IPS-18a (cell line): ENCODE measurements around the gene RPS6KA2.
"Not testable (repeated sequence)": the region's sequence is repeated elsewhere in the genome, so short reads cannot be mapped to it uniquely, and the experiment has no call there.

Experiments
- H3K27ac ChIP-seq: one replicate; pipeline ENCODE4 v1.5.1; 2013; ENCODE audit warnings: low read length
- H3K27me3 ChIP-seq: one replicate; pipeline ENCODE4 v1.6.1; 2013; ENCODE audit warnings: mild to moderate bottlenecking, low read length; ENCODE audit not compliant: control insufficient read depth, insufficient read depth
- H3K36me3 ChIP-seq: one replicate; pipeline ENCODE4 v1.6.1; 2013; ENCODE audit warnings: low read depth, low read length; ENCODE audit not compliant: control insufficient read depth
- H3K4me1 ChIP-seq: one replicate; pipeline ENCODE4 v1.6.1; 2013; ENCODE audit warnings: low read depth, low read length; ENCODE audit not compliant: control insufficient read depth
- H3K4me3 ChIP-seq: one replicate; pipeline ENCODE4 v1.5.1; 2013; ENCODE audit warnings: low read length
- H3K9ac ChIP-seq: one replicate; pipeline ENCODE4 v1.6.1; 2013; ENCODE audit warnings: mild to moderate bottlenecking, low read length, moderate library complexity
- H3K9me3 ChIP-seq: one replicate; pipeline ENCODE4 v1.6.1; 2013; ENCODE audit warnings: low read depth, low read length; ENCODE audit not compliant: control insufficient read depth

RPS6KA2 gene

DNA sequence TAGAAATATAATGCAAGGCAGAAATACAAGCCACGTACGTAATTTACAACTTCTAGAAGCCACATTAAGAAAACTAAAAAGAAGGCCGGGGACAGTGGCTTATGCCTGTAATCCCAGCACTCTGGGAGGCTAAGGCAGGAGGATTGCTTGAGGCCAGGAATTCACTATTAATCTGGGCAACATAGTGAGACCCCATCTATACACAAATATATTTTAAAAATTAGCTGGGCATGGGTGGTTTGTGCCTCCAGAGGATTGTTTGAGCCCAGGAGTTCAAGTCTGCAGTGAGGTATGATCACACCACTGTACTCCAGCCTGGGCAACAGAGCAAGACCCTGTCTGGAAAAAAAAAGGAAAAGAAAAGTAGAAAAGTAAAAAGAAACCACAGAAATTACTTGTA is 256.6 kb downstream of the RPS6KA2 start:
- H3K4me3 ChIP-seq = no peak overlapping the region
- no peaks in the 10 kb centered on the region for H3K27me3 ChIP-seq
- H3K27ac ChIP-seq = no peak overlapping the region
- H3K9me3 ChIP-seq = no peaks in the 10 kb centered on the region
- no peaks in the 10 kb centered on the region for H3K36me3 ChIP-seq
- no peak overlapping the region for H3K9ac ChIP-seq
- peaks cover 22% of the 10 kb centered on the region for H3K4me1 ChIP-seq

DNA sequence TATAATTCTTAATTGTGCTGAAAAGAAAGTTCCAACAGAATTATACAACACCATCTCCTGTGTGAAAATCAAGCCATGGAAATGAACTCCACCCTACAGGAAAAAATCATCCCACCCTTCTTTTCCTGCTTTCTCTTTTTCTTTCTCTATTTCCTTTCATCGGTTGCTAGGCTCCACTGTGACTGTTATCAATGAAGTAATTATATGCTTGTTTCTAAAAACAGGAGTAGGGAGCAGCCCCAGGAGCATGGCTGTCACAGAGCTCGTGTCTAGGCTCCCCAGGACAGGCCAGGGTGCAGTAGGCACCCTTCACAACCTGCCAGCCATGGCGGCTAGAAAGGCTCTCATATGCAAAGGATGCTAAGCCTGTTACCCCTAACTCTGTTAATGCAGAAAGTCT is 257.3 kb downstream of the RPS6KA2 start:
- H3K4me1 ChIP-seq = peaks cover 22% of the 10 kb centered on the region
- no peaks in the 10 kb centered on the region for H3K36me3 ChIP-seq
- H3K27me3 ChIP-seq = no peaks in the 10 kb centered on the region
- H3K9me3 ChIP-seq = no peaks in the 10 kb centered on the region
- H3K4me3 ChIP-seq = no peak overlapping the region
- H3K27ac ChIP-seq = no peak overlapping the region
- no peak overlapping the region for H3K9ac ChIP-seq

DNA sequence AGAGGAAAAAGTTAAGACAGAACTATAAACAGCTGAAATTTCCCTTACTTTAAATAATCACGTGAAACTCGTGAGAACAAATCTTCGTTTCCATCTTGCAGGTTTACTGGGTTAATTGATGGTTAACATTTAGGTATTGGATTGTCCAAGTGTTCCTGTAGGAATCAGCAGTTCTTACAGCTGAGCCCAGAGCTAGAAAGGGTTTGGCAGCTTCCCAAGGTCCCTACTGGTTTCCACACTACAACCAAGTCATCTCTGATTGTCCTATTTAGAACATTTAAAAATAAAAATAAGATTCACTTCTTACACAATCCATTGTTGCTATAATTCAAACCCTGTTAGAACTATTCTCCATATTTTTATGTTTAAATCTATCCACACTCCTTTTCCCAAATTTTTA is 260.1 kb downstream of the RPS6KA2 start:
- peaks cover 28% of the 10 kb centered on the region for H3K4me1 ChIP-seq
- H3K9ac ChIP-seq = no peak overlapping the region
- no peak overlapping the region for H3K4me3 ChIP-seq
- peak overlapping the region; percentile 5 for H3K27ac ChIP-seq
- H3K27me3 ChIP-seq = no peaks in the 10 kb centered on the region
- no peaks in the 10 kb centered on the region for H3K9me3 ChIP-seq
- no peaks in the 10 kb centered on the region for H3K36me3 ChIP-seq

DNA sequence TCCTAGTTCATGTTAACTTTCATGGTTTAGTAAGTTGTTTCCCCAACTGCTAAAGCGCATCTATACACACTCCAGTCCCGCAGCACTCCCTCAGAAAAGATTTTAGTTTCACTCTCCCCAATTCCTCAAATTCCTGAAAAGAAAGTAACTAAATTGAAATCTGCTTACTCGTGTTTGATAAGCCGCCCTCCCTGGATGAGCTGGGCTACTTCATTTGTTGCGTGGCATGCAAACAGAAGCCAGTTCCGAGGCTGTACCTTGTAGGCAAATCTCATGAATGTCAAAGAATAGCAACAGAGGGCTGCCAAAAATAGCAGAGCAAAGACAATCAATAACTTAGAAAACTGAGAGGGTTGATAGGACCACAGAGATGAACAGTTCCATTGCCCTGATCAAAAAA is 261.2 kb downstream of the RPS6KA2 start:
- Histone ChIP-seq H3K27ac (peak overlapping the region; percentile 80), H3K36me3 (no peaks in the 10 kb centered on the region), H3K27me3 (no peaks in the 10 kb centered on the region), H3K9me3 (no peaks in the 10 kb centered on the region), H3K4me1 (peaks cover 28% of the 10 kb centered on the region), H3K9ac (peak overlapping the region; percentile 52), H3K4me3 (peak overlapping the region; percentile 39)

DNA sequence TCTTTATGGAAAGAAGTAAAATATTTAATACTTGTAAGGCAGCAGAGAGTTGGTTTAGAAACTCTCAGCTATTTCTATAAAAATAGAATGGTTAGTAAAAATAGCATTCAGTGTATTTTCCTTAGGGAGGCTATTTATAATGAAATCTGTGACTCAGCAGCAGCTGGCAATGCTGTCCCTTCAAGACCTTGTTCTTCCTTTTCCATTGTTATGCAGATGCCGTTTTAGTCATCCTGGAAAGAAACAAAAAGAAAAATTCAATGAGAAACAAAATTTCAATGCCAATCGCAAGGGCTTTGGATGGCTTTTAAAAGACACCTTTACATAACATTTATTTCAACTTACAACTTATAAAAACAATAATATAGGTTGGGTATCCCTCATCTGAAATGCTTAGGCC is 261.8 kb downstream of the RPS6KA2 start:
- Histone ChIP-seq H3K4me1 (peaks cover 34% of the 10 kb centered on the region), H3K4me3 (peak overlapping the region; percentile 39), H3K9ac (peak overlapping the region; percentile 52), H3K9me3 (no peaks in the 10 kb centered on the region), H3K27ac (peak overlapping the region; percentile 80), H3K27me3 (no peaks in the 10 kb centered on the region), H3K36me3 (no peaks in the 10 kb centered on the region)

DNA sequence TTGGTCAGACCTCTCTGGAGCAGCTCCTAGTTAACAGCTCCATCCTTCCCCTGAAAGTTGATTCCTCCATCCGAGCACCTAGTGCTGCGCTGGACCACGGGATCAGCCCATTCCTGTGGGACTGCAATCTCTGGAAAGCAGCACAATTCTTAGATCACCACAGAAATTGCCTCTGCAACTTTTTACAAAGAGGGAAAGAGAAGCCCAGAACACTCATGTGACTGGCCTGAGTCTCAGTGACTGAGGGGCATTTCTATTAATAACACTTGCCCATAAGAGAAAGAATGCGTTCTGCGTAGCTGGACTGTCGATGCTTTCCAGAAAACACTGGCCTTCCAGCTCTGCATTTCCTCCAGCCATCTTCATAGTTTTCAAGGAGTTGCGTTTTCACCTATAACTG is 262.6 kb downstream of the RPS6KA2 start:
- no peaks in the 10 kb centered on the region for H3K27me3 ChIP-seq
- no peaks in the 10 kb centered on the region for H3K36me3 ChIP-seq
- H3K9ac ChIP-seq = no peak overlapping the region
- H3K4me1 ChIP-seq = peaks cover 31% of the 10 kb centered on the region
- no peak overlapping the region for H3K4me3 ChIP-seq
- H3K9me3 ChIP-seq = no peaks in the 10 kb centered on the region
- peak overlapping the region; percentile 80 for H3K27ac ChIP-seq

DNA sequence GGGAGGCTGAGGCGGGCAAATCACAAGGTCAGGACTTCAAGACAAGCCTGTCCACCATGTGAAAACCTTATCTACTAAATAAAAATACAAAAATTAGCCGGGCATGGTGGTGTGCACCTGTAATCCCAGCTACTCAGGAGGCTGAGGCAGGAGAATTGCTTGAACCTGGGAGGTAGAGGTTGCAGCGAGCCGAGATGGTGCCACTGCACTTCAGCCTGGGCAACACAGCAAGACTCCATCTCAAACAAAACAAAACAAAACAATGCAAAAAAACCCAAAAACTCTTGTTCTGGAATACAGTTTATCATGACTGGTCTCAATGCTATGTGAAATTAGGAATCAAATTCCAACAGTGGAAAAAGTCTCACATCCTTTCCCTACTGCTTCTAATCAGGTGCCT is 264.6 kb downstream of the RPS6KA2 start:
- H3K27ac ChIP-seq = not testable (repeated sequence)

DNA sequence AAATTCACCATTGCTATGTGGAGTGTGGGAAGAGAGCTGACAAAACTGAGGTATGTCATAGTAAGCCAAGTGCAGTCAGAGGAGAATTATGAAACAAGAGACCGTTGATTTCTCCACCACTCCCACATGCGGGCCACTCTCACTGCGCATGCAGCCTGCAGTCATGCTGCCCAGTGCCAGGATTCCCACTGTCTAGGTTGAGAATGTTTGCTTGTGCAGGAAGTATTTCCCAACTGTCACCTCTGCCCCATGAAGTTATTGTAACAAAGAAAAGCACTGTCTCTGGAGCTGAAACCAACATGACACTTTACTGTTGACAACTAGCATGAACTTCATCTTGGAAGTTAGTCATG is 266.0 kb downstream of the RPS6KA2 start:
- Histone ChIP-seq H3K4me3 (no peak overlapping the region), H3K4me1 (peaks cover 22% of the 10 kb centered on the region), H3K9me3 (no peaks in the 10 kb centered on the region), H3K9ac (no peak overlapping the region), H3K27me3 (no peaks in the 10 kb centered on the region), H3K36me3 (no peaks in the 10 kb centered on the region), H3K27ac (no peak overlapping the region)

More for the DNA sequence above, 264.6 kb downstream of the RPS6KA2 start:
- not testable (repeated sequence) for H3K9me3 ChIP-seq, H3K4me3 ChIP-seq, H3K9ac ChIP-seq, H3K27me3 ChIP-seq, H3K36me3 ChIP-seq
- peaks cover 31% of the 10 kb centered on the region for H3K4me1 ChIP-seq

DNA sequence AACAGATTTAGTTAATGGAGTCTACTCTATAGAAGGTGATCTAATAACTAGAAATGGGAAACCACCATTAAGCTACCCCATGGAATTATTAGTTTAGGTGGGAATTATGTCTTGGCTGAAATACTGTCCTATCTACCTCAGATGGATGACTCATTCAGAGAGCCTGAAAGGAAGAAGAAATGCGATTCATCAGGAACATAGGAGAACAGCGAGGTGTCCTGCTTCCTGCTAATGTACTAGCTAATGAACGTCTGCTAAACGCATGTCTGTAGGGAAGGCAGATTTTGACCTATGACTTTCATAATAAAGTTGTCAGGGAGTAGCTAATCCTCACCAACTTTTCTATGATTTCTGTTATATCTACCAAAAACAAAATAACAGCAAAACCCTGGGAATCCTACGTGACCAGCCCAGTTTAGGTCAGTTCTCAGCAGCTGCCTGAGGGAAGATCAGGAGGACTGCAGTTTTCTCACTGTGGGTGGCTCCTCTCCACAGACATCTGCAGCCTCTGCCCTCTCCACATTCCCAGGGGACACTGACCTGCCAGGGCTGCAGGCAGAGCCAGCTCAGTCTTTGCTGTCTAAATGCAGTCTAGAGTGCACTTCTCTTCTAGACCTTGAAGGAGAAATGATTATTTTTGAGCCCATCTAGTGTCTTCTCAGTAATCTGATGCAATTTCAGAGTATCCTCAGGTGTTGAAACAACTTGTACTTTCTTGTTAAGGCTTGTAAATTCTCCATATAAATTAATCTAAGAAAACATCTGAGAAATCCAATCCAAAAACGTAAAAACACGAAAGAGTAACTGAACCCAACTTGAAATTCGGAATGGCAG is 266.6 kb downstream of the RPS6KA2 start:
- Histone ChIP-seq H3K4me3 (no peak overlapping the region), H3K36me3 (no peaks in the 10 kb centered on the region), H3K4me1 (peaks cover 16% of the 10 kb centered on the region), H3K27ac (no peak overlapping the region), H3K9ac (no peak overlapping the region), H3K27me3 (no peaks in the 10 kb centered on the region), H3K9me3 (no peaks in the 10 kb centered on the region)
